HPDE6-E6E7 (cell line): Measurements from ENCODE around the gene CHI3L2.

ENCODE experiments used
- DNase-seq: peaks from one replicate; pipeline ENCODE4 v3.0.0; 2011; ENCODE audit warnings: missing footprints; ENCODE audit errors: extremely low spot score

The CHI3L2 gene

GRCh38 chr1:111220302-111220890 lies 7.1 kb upstream of the CHI3L2 start:
- DNase-seq: no peak

DNA sequence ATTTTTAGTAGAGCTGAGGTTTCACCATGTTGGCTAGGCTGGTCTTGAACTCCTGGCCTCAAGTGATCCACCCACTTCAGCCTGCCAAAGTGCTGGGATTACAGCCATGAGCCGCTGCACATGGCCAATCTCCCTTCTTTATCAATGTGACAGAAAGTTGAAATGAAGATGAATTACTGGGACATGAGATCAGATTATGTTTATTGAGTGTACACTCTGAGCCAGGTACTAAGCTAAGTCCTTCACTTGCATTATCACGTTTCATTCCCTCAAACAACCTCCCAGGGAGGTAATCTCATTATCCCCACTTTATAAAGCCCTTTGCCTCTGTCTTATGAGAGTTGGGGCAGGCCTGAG lies 6.3 kb upstream of the CHI3L2 start:
- DNase-seq: no peak

DNA sequence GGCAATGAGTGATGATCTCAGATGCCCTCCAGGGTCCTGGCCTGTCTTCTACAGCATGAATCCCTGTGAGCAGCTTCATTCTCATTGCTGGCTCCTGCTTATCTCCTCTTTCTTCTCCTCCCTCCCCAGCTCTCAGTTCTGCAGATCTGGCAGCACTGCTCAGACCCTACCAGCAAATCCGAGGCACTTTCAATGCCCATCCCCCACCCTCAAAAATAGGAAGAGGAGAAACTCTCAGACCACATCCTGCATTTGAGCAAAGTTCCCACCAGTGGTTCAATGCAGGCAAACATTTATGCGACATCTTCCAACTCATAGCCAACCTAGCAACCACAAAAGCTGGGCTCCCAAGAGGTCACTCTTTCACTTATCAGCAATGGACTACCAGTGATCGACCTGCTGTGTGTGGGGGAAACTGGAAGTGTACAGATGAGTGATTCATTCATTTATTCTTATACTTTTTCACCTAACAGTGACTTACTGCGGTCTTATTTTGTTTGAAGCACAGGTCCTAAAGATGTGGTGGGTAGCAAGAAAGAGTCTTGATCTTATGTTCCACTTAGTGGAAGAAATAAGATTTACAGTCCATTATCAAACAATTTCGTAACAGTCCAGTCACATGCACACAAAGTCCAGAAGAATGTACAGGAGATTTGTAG lies 5.8 kb upstream of the CHI3L2 start:
- DNase-seq: no peak

- peak; percentile 93 for DNase-seq
Measured at GRCh38 chr1:111222308-111223125, 5.0 kb upstream of the CHI3L2 start.

DNA sequence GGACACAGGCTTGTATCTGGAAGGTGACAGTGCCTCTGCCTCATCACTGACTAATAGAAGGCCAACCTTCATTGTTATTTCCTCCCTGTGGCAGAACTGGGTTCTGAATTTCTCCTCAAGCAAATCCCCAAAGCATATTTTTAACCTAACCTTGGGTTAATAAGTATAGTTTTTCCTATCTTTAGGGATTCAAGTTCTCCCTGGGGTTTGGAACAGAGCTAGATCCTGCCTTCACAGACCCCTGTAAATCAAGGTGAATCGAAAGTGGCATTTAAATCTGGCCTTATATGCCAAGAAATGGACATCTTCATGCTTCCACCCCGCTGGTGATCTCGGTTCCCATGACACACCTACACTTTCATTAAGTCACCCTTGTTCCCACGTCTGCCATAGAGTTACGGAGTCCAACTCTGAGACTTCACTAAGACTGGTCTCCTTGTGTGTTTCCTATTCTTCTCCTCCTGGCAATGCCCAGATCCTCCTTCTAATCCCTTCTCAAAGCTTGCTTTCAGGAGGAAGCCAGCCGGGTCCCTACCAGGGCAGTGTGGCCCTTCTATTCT lies 4.3 kb upstream of the CHI3L2 start:
- no peak for DNase-seq

DNA sequence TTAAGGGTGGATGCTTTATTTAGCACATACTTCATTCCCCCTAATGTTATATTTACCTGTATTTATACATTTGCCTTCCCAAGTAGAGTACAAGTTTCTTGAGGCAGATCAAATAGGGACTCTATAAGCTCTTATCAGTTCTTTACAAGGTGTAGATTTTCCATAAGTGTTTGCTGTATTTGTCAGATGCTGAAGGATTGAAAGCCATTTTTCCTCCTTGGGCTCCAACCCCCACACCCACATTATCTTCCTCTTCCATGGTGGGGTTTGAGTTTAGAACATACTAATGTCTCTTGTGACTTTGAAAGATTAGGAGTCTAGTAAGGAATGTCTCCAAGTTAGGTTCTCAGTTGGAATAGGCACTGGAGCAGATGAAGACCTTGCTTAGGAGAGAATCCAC lies 2.4 kb upstream of the CHI3L2 start:
- DNase-seq: no peak

- DNase-seq: no peak
Measured at GRCh38 chr1:111225717-111226400, 1.7 kb upstream of the CHI3L2 start.

GRCh38 chr1:111227851-111228747 lies 586 bp downstream of the CHI3L2 start:
- DNase-seq: peak; percentile 58

- DNase-seq: no peak
Measured at GRCh38 chr1:111228748-111229126, 1.2 kb downstream of the CHI3L2 start.

- DNase-seq: no peak
Measured at GRCh38 chr1:111232134-111232533, 4.6 kb downstream of the CHI3L2 start.

DNA sequence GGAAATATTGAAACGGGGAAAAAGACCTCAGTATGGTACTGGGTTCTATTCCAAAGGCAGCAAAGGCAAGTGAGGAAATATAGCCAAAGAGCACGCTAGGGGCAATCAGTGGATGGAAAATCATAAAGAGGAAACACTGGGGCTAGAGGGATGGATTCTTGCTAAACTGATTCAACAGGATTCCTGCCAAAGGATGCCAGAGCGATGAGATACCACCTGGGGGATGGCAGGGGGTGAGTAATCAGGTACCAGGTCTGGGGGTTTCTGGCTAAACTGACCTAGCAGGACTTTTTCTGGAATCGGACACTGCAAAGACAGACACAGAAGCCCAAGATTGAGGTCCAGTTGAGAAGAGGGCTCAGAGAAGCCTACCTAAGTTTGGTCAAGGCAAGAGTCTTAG lies 6.7 kb downstream of the CHI3L2 start:
- peak; percentile 17 for DNase-seq

GRCh38 chr1:111234866-111235265 lies 7.4 kb downstream of the CHI3L2 start:
- DNase-seq: peak; percentile 44

DNA sequence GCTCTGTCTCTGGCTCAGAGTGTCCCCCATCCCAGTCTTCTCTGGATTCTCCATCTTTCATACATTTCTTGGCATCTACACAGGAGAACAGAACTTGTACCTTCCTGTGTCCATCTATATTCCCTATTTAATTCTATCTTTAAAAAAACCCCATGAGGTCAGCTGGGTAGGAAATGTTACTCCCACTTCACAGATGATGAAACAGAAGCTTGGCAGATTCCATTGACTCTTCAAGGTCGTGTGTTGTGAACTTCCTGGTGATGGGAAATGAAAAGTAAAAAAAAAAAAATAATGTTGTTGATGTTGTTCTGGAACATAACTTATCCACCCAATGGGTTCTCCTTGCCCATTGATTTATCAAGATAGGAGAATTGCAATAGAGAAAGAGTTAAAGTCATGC lies 8.9 kb downstream of the CHI3L2 start:
- no peak for DNase-seq

DNA sequence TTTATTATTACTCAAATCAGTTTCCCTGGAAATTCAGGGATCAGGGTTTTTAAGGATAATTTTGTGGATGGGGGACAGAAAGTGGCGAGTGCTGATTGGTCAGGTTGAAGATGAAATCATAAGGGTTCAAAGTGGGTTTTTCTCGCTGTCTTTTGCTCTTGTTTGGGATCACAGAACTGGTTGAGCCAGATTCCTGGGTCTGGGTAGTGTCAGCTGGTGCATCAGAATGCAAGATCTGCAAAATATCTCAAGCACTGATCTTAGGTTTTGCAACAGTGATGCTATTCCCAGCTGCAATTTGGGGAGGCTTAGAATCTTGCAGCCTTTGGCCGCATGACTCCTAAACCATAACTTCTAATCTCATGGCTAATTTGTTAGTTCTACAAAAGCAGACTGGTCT lies 9.3 kb downstream of the CHI3L2 start:
- DNase-seq: no peak

DNA sequence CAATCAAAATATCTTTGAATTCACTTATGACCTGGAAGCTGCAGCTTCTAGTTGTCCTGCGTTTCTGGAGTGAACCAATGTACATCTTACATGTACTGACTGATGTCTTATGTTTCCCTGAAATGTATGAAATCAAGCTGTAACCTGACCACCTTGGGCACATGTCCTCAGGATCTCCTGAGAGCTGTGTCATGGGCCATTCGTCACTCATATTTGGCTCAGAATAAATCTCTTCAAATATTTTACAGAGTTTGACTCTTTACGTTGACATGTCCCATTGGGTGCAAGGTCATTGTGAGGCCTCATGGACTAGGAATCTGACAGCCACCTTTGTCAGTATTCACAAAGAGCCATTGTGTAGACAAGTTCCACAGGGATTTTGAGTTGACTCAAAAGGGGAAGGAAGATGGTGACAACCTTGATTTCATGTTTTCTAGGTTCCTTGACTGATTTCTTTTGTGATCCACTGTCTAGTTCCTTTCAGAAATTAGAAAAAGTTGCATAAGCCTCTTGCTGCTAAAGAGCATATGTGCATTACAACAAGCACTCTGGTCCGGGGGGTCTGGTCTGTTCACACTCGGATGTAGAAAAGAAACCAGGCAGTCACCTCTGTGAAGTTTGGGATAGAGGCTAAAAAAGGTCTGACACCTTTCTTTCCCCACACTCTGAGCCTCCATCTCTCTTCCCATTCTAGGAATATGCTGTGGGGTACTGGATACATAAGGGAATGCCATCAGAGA lies 10.7 kb downstream of the CHI3L2 start:
- DNase-seq: no peak

DNA sequence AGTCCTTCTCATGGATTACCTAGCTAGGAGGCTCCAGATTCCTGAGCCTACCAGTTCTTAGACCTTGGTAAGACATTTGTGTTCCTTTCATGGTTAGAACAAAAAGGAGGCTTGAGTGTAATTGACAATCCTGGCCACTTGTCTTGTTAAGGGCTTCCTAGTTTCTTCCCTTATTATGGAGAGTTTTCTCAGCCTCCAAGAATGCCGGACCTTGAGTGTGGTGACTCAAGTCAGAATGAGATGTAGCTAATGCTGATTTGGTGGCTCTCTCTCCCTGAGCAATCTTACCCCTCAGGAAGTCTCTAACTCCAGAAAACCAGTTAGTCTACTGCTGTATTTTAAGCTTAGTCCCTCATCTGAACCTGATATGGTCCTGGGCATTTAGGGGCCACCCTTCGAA lies 14.3 kb downstream of the CHI3L2 start:
- no peak for DNase-seq

DNA sequence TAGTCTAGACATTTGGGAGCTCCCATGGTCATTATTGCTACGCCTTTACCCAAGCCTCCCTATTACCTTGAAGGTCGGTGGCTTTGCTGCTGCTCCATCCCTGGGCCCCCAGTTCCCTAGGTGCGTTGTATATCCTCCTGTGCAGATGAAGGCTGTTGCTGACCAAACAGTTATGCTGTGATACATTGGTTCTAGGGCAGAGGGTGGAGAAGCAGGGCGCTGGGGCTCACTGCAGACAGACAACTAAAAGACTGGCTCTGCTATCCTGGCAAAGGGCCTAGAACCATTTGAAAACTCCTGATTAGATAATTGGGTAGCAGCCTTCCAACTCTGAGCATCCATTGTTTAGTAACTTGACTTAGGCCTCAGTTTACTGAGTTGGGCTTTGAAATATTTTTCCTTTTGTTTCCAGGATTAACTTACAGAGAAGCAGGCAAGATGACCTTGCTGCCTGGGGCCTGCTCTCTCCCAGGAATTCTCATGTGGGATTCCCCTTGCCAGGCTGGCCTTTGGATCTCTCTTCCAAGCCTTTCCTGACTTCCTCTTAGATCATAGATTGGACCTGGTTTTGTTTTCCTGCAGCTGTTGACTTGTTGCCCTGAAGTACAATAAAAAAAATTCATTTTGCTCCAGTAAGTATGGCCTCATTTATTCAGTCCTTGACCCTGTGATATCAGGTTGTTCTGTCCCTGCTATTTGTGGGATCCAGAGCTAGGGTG lies 15.5 kb downstream of the CHI3L2 start:
- no peak for DNase-seq

DNA sequence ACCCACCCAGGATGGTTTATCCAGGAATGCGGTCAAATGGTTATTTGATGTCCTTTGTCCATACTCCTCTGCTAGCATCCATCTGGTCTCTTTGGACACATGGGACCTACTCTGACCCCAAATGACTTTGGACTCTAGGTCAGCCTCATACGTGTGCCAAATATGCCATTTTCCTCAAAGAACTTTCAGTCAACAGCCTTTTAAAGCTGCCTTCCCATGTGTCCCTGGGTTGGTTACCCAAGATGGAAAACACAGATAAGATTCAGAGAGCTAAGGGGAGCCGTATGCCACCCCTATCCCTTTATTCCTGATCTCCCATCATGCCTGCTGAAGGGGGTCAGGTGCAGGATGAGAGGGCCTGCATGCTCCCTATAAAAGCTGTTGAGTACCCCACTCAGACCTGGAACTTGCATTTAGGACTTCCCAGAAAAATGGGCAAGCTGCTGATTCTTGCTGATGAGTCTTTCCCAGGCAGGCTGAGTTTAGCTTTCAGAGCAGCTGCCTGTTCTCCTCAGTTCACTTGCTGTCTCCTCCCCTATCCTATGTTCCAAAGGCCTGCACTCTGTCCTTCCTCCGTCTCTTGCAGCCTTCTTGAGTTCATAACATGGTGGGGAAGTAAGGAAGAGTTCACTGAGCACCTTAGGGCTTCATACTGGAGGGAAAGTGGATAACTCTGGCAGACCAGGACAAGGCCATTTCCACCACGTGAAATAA lies 19.8 kb downstream of the CHI3L2 start:
- no peak for DNase-seq

DNA sequence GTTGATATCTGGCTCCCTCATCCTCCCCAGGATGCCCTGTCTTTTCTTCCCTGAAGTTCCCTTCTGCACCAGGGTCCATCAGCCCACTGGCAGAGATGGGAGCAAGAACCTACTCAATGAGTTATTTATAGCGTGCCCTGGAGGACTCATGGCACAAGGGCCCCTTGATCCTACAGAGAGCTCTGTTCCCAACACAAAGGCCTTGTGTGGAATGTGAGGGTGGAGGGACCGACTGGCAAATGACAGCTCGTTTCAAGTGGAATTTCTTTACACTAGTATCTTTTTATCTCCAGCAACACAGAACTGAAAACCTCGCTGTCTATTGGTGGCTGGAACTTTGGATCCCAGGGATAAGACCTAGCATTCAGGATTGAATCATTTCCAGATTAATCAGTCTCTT lies 22.4 kb downstream of the CHI3L2 start:
- DNase-seq: no peak
